Mammary microvascular endothelial cell (primary cell): Measurements from ENCODE around the gene SLC18A2. TPM values are rescaled to one million over a fixed set of nuclear protein-coding genes. Genes with fewer than 3 reads are reported as not detected.

Source experiments
- total RNA-seq: library from RNA; depleted of rRNA; stranded (reverse); fragments of >200 nt; gene quantifications from 2 replicates; pipeline ENCODE4 v1.2.3, GENCODE V29; 2015

SLC18A2 gene
- total RNA-seq, result not detected in 2 replicates

DNA sequence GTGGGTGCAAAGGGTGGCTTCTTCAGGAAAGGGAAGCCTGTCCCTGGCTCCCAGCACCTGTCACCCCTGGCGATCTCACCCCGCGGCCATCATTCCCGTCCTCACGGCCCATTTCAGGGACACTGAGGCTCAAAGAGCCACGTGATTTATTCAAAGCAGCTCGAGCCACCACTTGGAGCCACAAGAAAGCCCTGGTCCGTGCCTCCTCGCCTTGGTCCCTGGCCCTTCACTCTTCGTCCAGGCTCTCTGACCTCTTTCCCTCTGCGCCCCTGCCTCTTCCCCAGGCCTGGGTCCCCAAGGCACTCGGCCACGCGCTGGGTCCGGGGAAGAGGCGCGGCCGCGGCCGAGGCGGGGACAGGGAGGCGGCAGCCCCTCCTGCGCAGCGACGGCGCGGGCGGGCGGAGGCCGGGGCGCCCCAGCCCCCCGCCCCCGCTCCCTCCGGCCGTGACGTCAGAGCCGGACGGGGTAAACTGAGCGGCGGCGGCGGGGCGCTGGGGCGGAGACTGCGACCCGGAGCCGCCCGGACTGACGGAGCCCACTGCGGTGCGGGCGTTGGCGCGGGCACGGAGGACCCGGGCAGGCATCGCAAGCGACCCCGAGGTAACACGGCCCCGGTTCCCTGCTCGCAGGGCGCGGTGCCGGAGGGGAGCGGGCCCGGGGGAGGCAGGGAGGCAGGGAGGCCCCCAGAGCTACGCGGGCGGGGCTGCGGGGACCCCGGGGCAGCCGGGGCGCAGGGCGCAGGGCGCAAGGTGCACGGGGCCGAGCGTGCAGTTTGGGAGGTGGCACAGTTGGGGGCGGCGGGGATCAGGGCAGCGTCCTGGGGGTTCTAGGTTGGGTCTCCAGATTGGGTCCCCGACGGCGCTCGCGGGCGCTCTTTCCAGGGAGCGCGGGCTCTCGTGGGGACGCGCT lies at the start of gene SLC18A2:
SLC18A2 (plus strand) TSS at position 494 of the 909 bp plus-strand sequence. CDS start 580 bp downstream, outside the sequence.

DNA sequence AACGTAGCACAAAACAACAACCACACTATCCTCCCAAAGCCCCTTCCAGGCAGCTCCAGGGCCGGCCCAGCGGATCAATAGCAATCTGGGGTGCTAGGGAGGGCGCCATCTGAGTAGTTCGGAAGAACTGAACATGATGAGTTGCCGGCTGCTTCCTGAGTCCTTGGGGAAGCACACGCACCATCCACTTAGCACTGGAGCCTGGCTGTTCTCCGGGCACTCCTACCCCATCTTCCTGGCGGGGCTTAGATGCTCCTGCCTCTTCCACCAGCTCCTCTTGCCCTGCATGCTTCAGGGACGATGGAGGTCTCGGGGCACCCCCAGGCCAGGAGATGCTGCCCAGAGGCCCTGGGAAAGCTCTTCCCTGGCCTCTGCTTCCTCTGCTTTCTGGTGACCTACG lies 43.7 kb upstream of the SLC18A2 start, which contains the start of gene KCNK18:
KCNK18 (plus strand) TSS at position 301 of the 400 bp plus-strand sequence; CDS start at position 301, 0 bp downstream.

Other genes with a start within 250 kb of the SLC18A2 start
- gene SHTN1, start 235.9 kb upstream of the SLC18A2 start, total RNA-seq, result 2.1 and 2.4 TPM in 2 replicates
- gene VAX1, start 102.8 kb upstream of the SLC18A2 start, total RNA-seq, result not detected in 2 replicates
- gene KCNK18, start 43.6 kb upstream of the SLC18A2 start, total RNA-seq, result not detected in 2 replicates
- gene PDZD8, start 134.3 kb downstream of the SLC18A2 start, total RNA-seq, result 9.5 and 10.9 TPM in 2 replicates